Activated T-helper 17 cell treated with anti-CD3 and anti-CD28 coated beads, Interleukin-2, amount 50 U/mL, for 72 hours (primary cell): ENCODE results near the gene DEPDC4. TPM values are rescaled to one million over a fixed set of nuclear protein-coding genes. Genes with fewer than 3 reads are reported as not detected.
"Not testable (repeated sequence)": the region's sequence is repeated elsewhere in the genome, so short reads cannot be mapped to it uniquely, and the experiment has no call there.

Experiments
- ATAC-seq: fragments of 150-1000 bp; cut with Tn5 transposase; replicated peaks from 2 replicates; pipeline ENCODE4 v1.10.0; 2021; ENCODE audit warnings: mild to moderate bottlenecking, moderate library complexity
- H3K27ac Mint-ChIP-seq: one replicate; pipeline ENCODE4 v1.8.0; 2022; ENCODE audit warnings: mixed read lengths
- H3K27me3 Mint-ChIP-seq: one replicate; pipeline ENCODE4 v1.8.0; 2022; ENCODE audit warnings: mixed read lengths
- H3K36me3 Mint-ChIP-seq: one replicate; pipeline ENCODE4 v1.8.0; 2022; ENCODE audit warnings: low read depth, mild to moderate bottlenecking, mixed read lengths
- H3K4me1 Mint-ChIP-seq: one replicate; pipeline ENCODE4 v1.8.0; 2022; ENCODE audit warnings: mixed read lengths
- H3K4me3 Mint-ChIP-seq: one replicate; pipeline ENCODE4 v1.8.0; 2022; ENCODE audit warnings: mild to moderate bottlenecking, mixed read lengths
- H3K9me3 Mint-ChIP-seq: one replicate; pipeline ENCODE4 v1.8.0; 2022; ENCODE audit warnings: mixed read lengths
- total RNA-seq, 2 donors: library from RNA; stranded (reverse); gene quantifications; one replicate each; pipeline ENCODE4 v1.2.3, GENCODE V29; 2022

DEPDC4 gene
- total RNA-seq, 2 donors from 2014 or later, result 2.4 TPM

- no peaks in the 10 kb centered on the region for H3K9me3 Mint-ChIP-seq
- H3K4me3 Mint-ChIP-seq, result no peak overlapping the region
- peaks cover 9% of the 10 kb centered on the region for H3K36me3 Mint-ChIP-seq
- no peak for ATAC-seq
- no peak overlapping the region for H3K27ac Mint-ChIP-seq
- H3K27me3 Mint-ChIP-seq, result no peaks in the 10 kb centered on the region
- peaks cover 24% of the 10 kb centered on the region for H3K4me1 Mint-ChIP-seq
Measured at GRCh38 chr12:100273782-100274181, 6.9 kb upstream of the DEPDC4 start.

GRCh38 chr12:100268835-100269564 lies 2.1 kb upstream of the DEPDC4 start:
- Mint-ChIP-seq H3K4me3 (peak overlapping the region; percentile 94), H3K4me1 (peaks cover 30% of the 10 kb centered on the region), H3K36me3 (no peaks in the 10 kb centered on the region), H3K9me3 (no peaks in the 10 kb centered on the region), H3K27ac (peak overlapping the region; percentile 92), H3K27me3 (no peaks in the 10 kb centered on the region)
- no peak for ATAC-seq

GRCh38 chr12:100267603-100268281 lies 863 bp upstream of the DEPDC4 start:
- H3K4me3 Mint-ChIP-seq, result peak overlapping the region; percentile 94
- H3K9me3 Mint-ChIP-seq, result no peaks in the 10 kb centered on the region

GRCh38 chr12:100266585-100266834 lies 369 bp downstream of the DEPDC4 start:
- peak; percentile 90 for ATAC-seq
- no peaks in the 10 kb centered on the region for H3K27me3 Mint-ChIP-seq
- H3K27ac Mint-ChIP-seq, result peak overlapping the region; percentile 92
- peaks cover 19% of the 10 kb centered on the region for H3K4me1 Mint-ChIP-seq
- H3K9me3 Mint-ChIP-seq, result no peaks in the 10 kb centered on the region
- no peaks in the 10 kb centered on the region for H3K36me3 Mint-ChIP-seq
- peak overlapping the region; percentile 94 for H3K4me3 Mint-ChIP-seq

More at GRCh38 chr12:100267603-100268281, 863 bp upstream of the DEPDC4 start:
- no peak for ATAC-seq
- Mint-ChIP-seq H3K27ac (peak overlapping the region; percentile 92), H3K27me3 (no peaks in the 10 kb centered on the region), H3K4me1 (peaks cover 19% of the 10 kb centered on the region), H3K36me3 (no peaks in the 10 kb centered on the region)

GRCh38 chr12:100265732-100266584 lies 921 bp downstream of the DEPDC4 start:
- peak overlapping the region; percentile 92 for H3K27ac Mint-ChIP-seq
- H3K9me3 Mint-ChIP-seq, result no peaks in the 10 kb centered on the region
- H3K4me1 Mint-ChIP-seq, result peaks cover 19% of the 10 kb centered on the region
- H3K36me3 Mint-ChIP-seq, result no peaks in the 10 kb centered on the region
- H3K27me3 Mint-ChIP-seq, result no peaks in the 10 kb centered on the region
- H3K4me3 Mint-ChIP-seq, result peak overlapping the region; percentile 94
- peak; percentile 1 for ATAC-seq

- not testable (repeated sequence) for ATAC-seq, H3K36me3 Mint-ChIP-seq, H3K27ac Mint-ChIP-seq, H3K27me3 Mint-ChIP-seq, H3K9me3 Mint-ChIP-seq
- peaks cover 19% of the 10 kb centered on the region for H3K4me1 Mint-ChIP-seq
- H3K4me3 Mint-ChIP-seq, result peak overlapping the region; percentile 94
Measured at GRCh38 chr12:100265107-100265506, 1.8 kb downstream of the DEPDC4 start.

GRCh38 chr12:100263131-100263530 lies 3.7 kb downstream of the DEPDC4 start:
- Mint-ChIP-seq H3K4me1 (peaks cover 5% of the 10 kb centered on the region), H3K9me3 (no peaks in the 10 kb centered on the region), H3K36me3 (no peaks in the 10 kb centered on the region), H3K27ac (no peak overlapping the region), H3K4me3 (no peak overlapping the region), H3K27me3 (no peaks in the 10 kb centered on the region)
- no peak for ATAC-seq

GRCh38 chr12:100258127-100258526 lies 8.8 kb downstream of the DEPDC4 start:
- ATAC-seq, result no peak
- no peaks in the 10 kb centered on the region for H3K27me3 Mint-ChIP-seq
- H3K36me3 Mint-ChIP-seq, result no peaks in the 10 kb centered on the region
- H3K4me1 Mint-ChIP-seq, result no peaks in the 10 kb centered on the region
- no peak overlapping the region for H3K4me3 Mint-ChIP-seq
- no peak overlapping the region for H3K27ac Mint-ChIP-seq
- H3K9me3 Mint-ChIP-seq, result no peaks in the 10 kb centered on the region

GRCh38 chr12:100254876-100255275 lies 12.0 kb downstream of the DEPDC4 start:
- H3K4me3 Mint-ChIP-seq, result no peak overlapping the region
- H3K27ac Mint-ChIP-seq, result no peak overlapping the region
- no peaks in the 10 kb centered on the region for H3K4me1 Mint-ChIP-seq
- H3K36me3 Mint-ChIP-seq, result no peaks in the 10 kb centered on the region
- no peaks in the 10 kb centered on the region for H3K27me3 Mint-ChIP-seq
- H3K9me3 Mint-ChIP-seq, result no peaks in the 10 kb centered on the region
- no peak for ATAC-seq

- ATAC-seq, result no peak
- H3K27me3 Mint-ChIP-seq, result no peaks in the 10 kb centered on the region
- H3K4me1 Mint-ChIP-seq, result no peaks in the 10 kb centered on the region
Measured at GRCh38 chr12:100253437-100253836, 13.4 kb downstream of the DEPDC4 start.

GRCh38 chr12:100251917-100252316 lies 15.0 kb downstream of the DEPDC4 start:
- no peak for ATAC-seq
- Mint-ChIP-seq H3K27me3 (no peaks in the 10 kb centered on the region), H3K9me3 (no peaks in the 10 kb centered on the region), H3K36me3 (no peaks in the 10 kb centered on the region), H3K27ac (no peak overlapping the region), H3K4me3 (no peak overlapping the region), H3K4me1 (no peaks in the 10 kb centered on the region)

More at GRCh38 chr12:100253437-100253836, 13.4 kb downstream of the DEPDC4 start:
- H3K9me3 Mint-ChIP-seq, result no peaks in the 10 kb centered on the region
- H3K36me3 Mint-ChIP-seq, result no peaks in the 10 kb centered on the region
- no peak overlapping the region for H3K27ac Mint-ChIP-seq
- no peak overlapping the region for H3K4me3 Mint-ChIP-seq

GRCh38 chr12:100249941-100250340 lies 16.9 kb downstream of the DEPDC4 start:
- Mint-ChIP-seq H3K36me3 (no peaks in the 10 kb centered on the region), H3K4me1 (no peaks in the 10 kb centered on the region), H3K27ac (no peak overlapping the region), H3K9me3 (no peaks in the 10 kb centered on the region), H3K27me3 (no peaks in the 10 kb centered on the region), H3K4me3 (no peak overlapping the region)
- no peak for ATAC-seq

GRCh38 chr12:100248886-100249285 lies 18.0 kb downstream of the DEPDC4 start:
- Mint-ChIP-seq H3K9me3 (no peaks in the 10 kb centered on the region), H3K27ac (no peak overlapping the region), H3K4me3 (no peak overlapping the region), H3K36me3 (no peaks in the 10 kb centered on the region), H3K4me1 (no peaks in the 10 kb centered on the region), H3K27me3 (no peaks in the 10 kb centered on the region)
- ATAC-seq, result no peak

- Mint-ChIP-seq H3K4me1 (no peaks in the 10 kb centered on the region), H3K27ac (no peak overlapping the region), H3K4me3 (no peak overlapping the region), H3K9me3 (no peaks in the 10 kb centered on the region), H3K27me3 (no peaks in the 10 kb centered on the region), H3K36me3 (no peaks in the 10 kb centered on the region)
- no peak for ATAC-seq
Measured at GRCh38 chr12:100247765-100248164, 19.1 kb downstream of the DEPDC4 start.

- no peaks in the 10 kb centered on the region for H3K36me3 Mint-ChIP-seq
- H3K27ac Mint-ChIP-seq, result no peak overlapping the region
- H3K4me1 Mint-ChIP-seq, result no peaks in the 10 kb centered on the region
- no peak overlapping the region for H3K4me3 Mint-ChIP-seq
- H3K9me3 Mint-ChIP-seq, result no peaks in the 10 kb centered on the region
- H3K27me3 Mint-ChIP-seq, result no peaks in the 10 kb centered on the region
- ATAC-seq, result no peak
Measured at GRCh38 chr12:100243137-100243536, 23.7 kb downstream of the DEPDC4 start.
